HG02623 (cell line): ENCODE data around the gene KDM6B.
"Not testable (repeated sequence)": the region's sequence is repeated elsewhere in the genome, so short reads cannot be mapped to it uniquely, and the experiment has no call there.

Source experiments
- ATAC-seq: cut with Tn5 transposase; IDR thresholded peaks from one replicate; pipeline ENCODE4 v1.9.1; 2021; ENCODE audit warnings: moderate library complexity; ENCODE audit not compliant: unreplicated experiment

KDM6B gene

DNA sequence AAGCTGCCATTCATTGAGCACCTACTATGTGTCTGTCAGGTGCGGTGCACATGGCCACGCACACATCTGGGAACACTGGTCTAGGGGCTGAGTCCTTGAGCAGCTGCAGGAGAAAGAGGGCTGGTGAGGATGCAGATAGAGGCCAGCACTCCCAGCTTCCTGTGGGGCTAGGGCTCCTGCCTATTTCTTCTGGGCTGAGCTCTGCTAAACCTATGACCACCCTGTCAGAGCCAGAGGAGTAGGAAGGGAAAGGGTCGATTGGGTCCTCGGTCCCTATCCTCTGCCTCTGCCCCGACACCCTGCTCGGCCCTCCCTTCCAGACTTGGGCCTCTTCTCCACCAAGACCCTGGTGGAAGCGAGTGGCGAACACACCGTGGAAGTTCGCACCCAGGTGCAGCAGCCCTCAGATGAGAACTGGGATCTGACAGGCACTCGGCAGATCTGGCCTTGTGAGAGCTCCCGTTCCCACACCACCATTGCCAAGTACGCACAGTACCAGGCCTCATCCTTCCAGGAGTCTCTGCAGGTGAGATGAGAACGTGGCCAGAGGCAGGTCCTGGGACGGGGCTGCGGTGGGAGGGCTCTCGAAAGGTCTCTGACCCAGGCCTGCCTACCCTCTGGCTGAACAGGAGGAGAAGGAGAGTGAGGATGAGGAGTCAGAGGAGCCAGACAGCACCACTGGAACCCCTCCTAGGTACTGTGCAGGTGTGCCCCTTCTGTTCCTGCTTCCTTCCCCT lies 16.9 kb downstream of the KDM6B start:
- ATAC-seq, result no peak

DNA sequence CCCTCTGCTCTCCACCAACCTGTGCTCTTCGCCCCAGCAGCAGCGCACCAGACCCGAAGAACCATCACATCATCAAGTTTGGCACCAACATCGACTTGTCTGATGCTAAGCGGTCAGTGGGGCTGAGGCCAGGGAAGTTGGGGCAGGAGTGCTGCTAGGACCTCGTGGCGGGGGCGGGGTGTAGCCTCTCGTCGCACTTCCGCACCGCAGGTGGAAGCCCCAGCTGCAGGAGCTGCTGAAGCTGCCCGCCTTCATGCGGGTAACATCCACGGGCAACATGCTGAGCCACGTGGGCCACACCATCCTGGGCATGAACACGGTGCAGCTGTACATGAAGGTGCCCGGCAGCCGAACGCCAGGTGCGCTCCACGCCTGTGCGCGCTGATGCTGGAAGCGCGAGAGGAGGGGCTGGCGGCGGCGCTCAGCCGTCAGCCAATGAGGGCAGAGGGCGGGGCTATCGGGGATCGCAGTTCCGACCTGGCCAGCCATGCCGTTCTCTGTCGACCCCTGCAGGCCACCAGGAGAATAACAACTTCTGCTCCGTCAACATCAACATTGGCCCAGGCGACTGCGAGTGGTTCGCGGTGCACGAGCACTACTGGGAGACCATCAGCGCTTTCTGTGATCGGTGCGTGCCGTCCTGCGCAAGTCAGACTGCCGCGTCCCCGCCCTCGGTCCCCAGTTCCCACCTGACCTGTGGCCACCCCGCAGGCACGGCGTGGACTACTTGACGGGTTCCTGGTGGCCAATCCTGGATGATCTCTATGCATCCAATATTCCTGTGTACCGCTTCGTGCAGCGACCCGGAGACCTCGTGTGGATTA lies 17.6 kb downstream of the KDM6B start:
- peak; percentile 75 for ATAC-seq

DNA sequence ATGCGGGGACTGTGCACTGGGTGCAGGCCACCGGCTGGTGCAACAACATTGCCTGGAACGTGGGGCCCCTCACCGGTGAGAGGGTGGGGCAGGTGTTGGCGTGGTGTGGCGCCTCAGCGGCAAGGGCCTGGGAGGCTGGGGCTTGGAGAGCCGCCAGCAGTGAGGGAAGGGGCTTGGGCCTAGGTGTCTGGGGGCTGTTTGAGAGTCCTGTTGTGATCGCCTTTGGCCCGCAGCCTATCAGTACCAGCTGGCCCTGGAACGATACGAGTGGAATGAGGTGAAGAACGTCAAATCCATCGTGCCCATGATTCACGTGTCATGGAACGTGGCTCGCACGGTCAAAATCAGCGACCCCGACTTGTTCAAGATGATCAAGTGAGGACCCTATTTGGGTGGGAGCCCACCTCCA lies 18.2 kb downstream of the KDM6B start:
- ATAC-seq, result no peak

DNA sequence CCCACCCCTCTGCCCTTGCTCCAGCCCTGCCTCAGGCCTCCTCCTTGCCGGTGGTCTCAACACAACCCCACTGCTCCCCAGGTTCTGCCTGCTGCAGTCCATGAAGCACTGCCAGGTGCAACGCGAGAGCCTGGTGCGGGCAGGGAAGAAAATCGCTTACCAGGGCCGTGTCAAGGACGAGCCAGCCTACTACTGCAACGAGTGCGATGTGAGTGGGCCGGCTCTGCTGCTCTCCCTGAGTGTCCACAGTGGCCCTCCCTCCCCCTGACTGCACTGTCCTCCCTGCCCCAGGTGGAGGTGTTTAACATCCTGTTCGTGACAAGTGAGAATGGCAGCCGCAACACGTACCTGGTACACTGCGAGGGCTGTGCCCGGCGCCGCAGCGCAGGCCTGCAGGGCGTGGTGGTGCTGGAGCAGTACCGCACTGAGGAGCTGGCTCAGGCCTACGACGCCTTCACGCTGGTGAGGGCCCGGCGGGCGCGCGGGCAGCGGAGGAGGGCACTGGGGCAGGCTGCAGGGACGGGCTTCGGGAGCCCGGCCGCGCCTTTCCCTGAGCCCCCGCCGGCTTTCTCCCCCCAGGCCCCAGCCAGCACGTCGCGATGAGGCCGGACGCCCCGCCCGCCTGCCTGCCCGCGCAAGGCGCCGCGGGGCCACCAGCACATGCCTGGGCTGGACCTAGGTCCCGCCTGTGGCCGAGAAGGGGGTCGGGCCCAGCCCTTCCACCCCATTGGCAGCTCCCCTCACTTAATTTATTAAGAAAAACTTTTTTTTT lies 19.1 kb downstream of the KDM6B start:
- ATAC-seq, result no peak

- no peak for ATAC-seq
Observed at GRCh38 chr17:7853691-7854038, 19.6 kb downstream of the KDM6B start.

DNA sequence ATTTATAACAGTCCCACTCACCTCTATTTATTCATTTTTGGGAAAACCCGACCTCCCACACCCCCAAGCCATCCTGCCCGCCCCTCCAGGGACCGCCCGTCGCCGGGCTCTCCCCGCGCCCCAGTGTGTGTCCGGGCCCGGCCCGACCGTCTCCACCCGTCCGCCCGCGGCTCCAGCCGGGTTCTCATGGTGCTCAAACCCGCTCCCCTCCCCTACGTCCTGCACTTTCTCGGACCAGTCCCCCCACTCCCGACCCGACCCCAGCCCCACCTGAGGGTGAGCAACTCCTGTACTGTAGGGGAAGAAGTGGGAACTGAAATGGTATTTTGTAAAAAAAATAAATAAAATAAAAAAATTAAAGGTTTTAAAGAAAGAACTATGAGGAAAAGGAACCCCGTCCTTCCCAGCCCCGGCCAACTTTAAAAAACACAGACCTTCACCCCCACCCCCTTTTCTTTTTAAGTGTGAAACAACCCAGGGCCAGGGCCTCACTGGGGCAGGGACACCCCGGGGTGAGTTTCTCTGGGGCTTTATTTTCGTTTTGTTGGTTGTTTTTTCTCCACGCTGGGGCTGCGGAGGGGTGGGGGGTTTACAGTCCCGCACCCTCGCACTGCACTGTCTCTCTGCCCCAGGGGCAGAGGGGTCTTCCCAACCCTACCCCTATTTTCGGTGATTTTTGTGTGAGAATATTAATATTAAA lies 20.2 kb downstream of the KDM6B start:
- ATAC-seq, result no peak

DNA sequence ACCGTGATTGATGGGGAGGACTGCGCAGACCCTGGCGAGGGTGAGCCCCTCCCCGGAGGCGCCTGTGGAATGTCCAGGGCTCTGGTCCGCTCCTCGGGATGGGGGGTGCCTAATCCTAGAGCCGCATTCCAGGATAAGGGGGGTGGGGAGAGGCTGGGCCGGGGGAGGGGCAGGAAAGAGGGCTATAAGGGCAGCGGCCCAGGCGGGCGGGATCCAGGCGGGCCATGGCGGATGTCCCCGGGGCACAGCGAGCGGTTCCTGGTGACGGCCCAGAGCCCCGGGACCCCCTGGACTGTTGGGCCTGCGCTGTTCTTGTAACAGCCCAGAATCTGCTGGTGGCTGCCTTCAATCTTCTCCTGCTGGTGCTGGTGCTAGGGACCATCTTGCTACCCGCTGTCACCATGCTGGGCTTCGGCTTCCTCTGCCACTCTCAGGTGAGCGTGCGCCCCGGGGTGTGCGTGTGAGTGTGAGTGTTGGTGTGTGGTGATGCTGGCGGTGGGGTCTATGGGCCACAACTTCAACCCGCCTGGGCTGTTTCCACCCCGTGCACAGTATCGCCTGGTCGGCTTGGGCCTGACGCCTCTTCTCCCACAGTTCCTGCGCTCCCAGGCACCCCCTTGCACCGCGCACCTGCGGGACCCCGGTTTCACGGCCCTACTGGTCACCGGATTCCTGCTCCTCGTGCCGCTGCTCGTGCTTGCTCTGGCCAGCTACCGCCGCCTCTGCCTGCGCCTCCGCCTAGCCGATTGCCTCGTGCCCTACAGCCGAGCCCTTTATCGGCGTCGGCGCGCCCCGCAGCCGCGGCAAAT lies 21.0 kb downstream of the KDM6B start, which contains the start of gene TMEM88:
Gene TMEM88, plus strand, starts transcription at position 216 of the 809 bp plus-strand sequence. Its CDS starts 9 bp downstream, at position 225.
- ATAC-seq, result no peak

DNA sequence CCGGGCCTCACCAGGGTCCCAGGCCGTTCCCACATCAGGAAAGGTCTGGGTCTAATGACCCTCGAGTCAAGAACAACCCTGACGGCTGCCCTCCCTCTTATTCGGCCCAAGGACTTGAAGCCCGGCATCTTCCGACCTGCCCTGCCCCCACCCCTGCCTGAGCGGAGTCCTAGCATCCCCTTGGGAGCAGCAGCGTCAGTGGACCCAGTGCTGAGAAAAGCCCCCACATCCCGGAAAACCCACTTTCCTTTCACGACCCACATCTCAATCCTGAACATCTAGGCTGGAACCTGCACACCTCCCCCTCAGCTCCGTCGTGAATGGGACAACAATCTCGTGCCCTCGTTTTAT lies 21.6 kb downstream of the KDM6B start:
- no peak for ATAC-seq

GRCh38 chr17:7856011-7856810 lies 22.2 kb downstream of the KDM6B start:
- no peak for ATAC-seq

- ATAC-seq, result peak; percentile 67
Observed at GRCh38 chr17:7856811-7857712, 23.0 kb downstream of the KDM6B start, which contains the start of gene NAA38. TSS of gene NAA38 (minus strand) at chr17:7857559. CDS start at chr17:7857463, 96 bp downstream.

- ATAC-seq, result peak; percentile 30
Observed at GRCh38 chr17:7857713-7858521, 23.9 kb downstream of the KDM6B start, which contains the start of gene CYB5D1. TSS of gene CYB5D1 (plus strand) at chr17:7858003. CDS start at chr17:7858135, 132 bp downstream.

DNA sequence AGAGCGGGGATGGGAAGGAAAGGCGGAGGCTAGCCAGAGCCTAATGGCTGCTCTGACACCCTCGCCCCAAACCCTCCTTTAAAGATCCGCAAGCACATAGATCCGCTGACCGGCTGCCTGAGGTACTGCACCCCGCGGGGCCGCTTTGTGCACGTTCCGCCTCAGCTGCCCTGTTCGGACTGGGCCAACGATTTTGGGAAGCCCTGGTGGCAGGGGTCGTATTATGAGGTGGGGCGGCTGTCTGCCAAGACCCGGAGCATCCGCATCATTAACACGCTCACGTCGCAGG lies 24.4 kb downstream of the KDM6B start:
- ATAC-seq, result no peak

DNA sequence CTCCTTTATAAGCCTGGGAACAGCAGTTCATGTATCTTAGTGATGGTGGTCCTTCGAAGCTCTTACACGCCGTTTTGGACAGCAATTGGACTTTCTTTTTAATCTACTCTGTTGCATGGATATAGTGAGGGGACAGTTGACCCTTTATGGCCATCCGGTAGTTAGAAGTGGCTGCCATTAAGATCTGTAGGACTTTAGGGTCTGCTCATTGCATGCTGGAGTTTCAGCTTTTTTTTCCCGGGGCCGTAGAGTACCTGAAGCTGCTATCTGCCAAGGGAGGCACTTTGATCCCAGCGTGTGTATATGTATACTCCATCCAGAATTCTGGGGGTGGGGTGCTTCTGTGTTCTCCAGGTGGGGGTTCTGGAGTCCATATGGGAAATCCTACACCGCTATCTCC lies 25.0 kb downstream of the KDM6B start:
- no peak for ATAC-seq

DNA sequence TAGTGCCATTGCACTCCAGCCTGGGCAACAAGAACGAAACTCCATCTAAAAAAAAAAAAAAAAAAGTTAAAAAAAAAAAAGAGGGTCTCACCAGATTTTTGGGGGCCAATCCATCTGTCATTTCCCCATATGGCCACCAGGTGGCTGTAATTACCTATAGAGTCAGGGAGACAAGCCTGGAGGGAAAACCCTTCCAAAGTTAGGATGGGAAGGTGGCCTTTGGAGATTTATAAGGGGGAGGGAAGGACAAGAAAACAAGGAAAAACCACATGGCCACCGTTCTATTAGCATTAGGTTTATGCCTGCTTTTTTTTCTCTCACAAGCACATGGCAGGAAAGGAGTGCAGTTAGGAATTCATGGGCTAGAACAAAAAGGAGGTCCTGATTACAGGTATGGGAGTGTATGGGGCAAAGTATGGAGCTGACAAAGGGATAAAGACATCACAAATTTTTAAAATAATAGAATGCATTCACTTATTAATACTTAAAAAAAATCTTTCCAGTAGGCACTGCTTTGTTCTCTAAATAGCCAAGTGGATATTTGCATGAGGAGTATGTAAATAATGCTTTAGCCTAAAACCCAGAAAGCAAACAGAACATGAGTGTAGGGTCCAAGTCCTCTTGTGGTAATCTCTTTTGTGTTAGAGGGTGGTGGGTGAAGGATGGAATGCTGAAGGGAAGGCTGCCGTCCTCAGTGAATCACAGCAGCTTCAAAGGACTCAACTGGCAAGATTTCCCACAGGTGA lies 28.8 kb downstream of the KDM6B start:
- no peak for ATAC-seq

DNA sequence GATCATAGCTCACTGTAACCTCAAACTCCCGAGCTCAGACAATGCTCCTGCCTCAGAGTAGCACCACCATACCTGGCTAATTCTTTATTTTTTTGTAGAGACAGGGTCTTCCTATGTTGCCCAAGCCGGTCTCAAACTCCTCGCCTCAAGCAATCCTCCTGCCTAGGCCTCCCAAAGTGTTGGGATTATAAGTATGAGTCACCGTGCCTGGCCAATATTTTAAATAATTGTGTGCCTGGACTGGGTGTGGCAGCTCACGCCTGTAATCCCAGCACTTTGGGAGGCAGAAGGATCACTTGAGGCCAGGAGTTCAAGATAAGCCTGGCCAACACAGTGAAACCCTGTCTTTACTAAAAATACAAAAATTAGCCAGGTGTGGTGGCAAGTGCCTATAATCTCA lies 30.4 kb downstream of the KDM6B start:
- ATAC-seq, result not testable (repeated sequence)

DNA sequence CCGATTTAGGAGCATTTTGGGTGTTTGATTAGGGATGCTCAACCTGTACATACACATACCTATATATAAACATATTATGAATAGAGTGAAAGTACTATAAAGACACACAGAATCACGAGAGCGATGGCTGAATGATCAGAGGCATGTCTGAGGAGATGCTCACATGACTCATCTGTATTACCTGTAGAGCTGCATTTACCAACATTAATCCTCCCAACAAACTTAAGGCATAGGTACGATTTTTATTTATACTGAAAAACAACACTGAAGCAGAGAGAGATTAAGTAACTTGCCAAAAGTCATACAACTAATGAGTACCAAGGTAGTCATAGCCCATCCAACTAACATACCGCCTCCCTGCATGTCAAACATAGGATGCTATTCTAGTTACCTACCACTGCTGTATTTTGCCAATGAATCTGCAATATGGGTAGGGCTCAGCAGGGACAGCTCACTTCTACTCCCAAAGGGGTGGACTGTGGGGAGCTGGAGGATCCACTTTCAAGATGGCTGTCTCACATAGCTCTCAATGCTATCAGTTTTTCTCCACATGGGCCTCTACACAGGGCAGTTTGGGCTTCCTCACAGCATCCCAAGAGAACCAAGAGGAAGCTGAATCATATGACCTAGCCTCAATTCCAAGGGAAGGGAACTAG lies 31.1 kb downstream of the KDM6B start:
- ATAC-seq, result no peak
